Esophagus muscularis mucosa (tissue), 4 donors: ENCODE measurements around the gene ASB1. TPM values are rescaled to one million over a fixed set of nuclear protein-coding genes. Genes with fewer than 3 reads are reported as not detected.
A peak's percentile ranks its signal among the peaks of the same experiment; 100 is the strongest.

ENCODE experiments used
- DNase-seq: peaks from one replicate; pipeline ENCODE4 v3.0.0-alpha.2; 2017; ENCODE audit errors: extremely low spot score
- H3K27ac ChIP-seq, 4 donors: fragments of 200-600 bp; sonication (generic); replicated peaks in 1 of 4; 1 replicate in 3 of 4; 2 replicates in 1 of 4; pipeline ENCODE4 v1.5.1; 2016 to 2019; ENCODE audit warnings: mild to moderate bottlenecking in 1 of 4
- H3K27me3 ChIP-seq, 4 donors: fragments of 200-600 bp; sonication (generic); one replicate each; pipeline versions ENCODE4 v1.5.1 to v1.6.0; 2016 to 2019
- H3K36me3 ChIP-seq, 4 donors: fragments of 200-600 bp; sonication (generic); one replicate each; pipeline ENCODE4 v1.5.1; 2016 to 2019
- H3K4me1 ChIP-seq, 4 donors: fragments of 200-600 bp; sonication (generic); one replicate each; pipeline ENCODE4 v1.5.1; 2016 to 2019
- H3K4me3 ChIP-seq, 4 donors: fragments of 200-600 bp; sonication (generic); 1 replicate in 2 of 4; 2 replicates in 2 of 4; pipeline ENCODE4 v1.5.1; 2016 to 2019; ENCODE audit warnings: mild to moderate bottlenecking in 4 of 4, moderate library complexity in 1 of 4
- H3K9me3 ChIP-seq, 4 donors: fragments of 200-600 bp; sonication (generic); 1 replicate in 3 of 4; 2 replicates in 1 of 4; pipeline ENCODE4 v1.5.1; 2016 to 2019
- CTCF ChIP-seq, 3 experiments: fragments of 200-600 bp in 2 of 3; fragments of 450-650 bp in 1 of 3; sonication (generic) in 2 of 3; IDR thresholded peaks; one replicate each; pipeline ENCODE4 v1.5.1; 2017 to 2019; ENCODE audit warnings: antibody characterized with exemption in 3 of 3, mild to moderate bottlenecking in 2 of 3, moderate library complexity in 1 of 3
- EP300 ChIP-seq: sonication (generic); formaldehyde crosslinking; IDR thresholded peaks from one replicate; pipeline ENCODE4 v1.6.1; 2017; ENCODE audit warnings: antibody characterized with exemption
- POLR2A ChIP-seq: fragments of 450-650 bp; IDR thresholded peaks from one replicate; pipeline ENCODE4 v1.6.1; 2017; ENCODE audit warnings: antibody characterized with exemption, moderate library complexity, mild to moderate bottlenecking, low read depth
- POLR2AphosphoS5 ChIP-seq, 2 donors: sonication (generic); formaldehyde crosslinking; IDR thresholded peaks; one replicate each; pipeline ENCODE4 v1.6.1; 2017; ENCODE audit warnings: antibody characterized with exemption in 2 of 2
- WGBS: methylation state at CpG from one replicate; pipeline ENCODE4 v1.1.5; 2018; 5-methylcytosine and 5-hydroxymethylcytosine counted together
- intact Hi-C: fragments of 100-400 bp; cut with DNase I; formaldehyde crosslinking; loops from one replicate; pipeline ENCODE4 v1.15.1; 2023
- total RNA-seq, 4 donors: library from RNA; depleted of rRNA; stranded (reverse); fragments of >200 nt; gene quantifications; one replicate each; pipeline versions ENCODE4 v1.1.0 to v1.2.1, GENCODE V29; 2016

ASB1 gene
- total RNA-seq, 4 donors from 2014 or later = 19.9 to 42.1 (median 33.9) TPM

GRCh38 chr2:238489896-238490295, 63.2 kb downstream of the ASB1 start:
- Histone ChIP-seq H3K27ac (no peak overlapping the region), H3K4me1 (no peaks in the 10 kb centered on the region), H3K36me3 (no peaks in the 10 kb centered on the region), H3K27me3 (peaks cover 0 to 5% (median 0%) of the 10 kb centered on the region in 4 donors), H3K4me3 (no peak overlapping the region), H3K9me3 (no peaks in the 10 kb centered on the region)
- peak; percentile 81 for DNase-seq
- TF ChIP-seq POLR2AphosphoS5 (IDR thresholded peaks at IDR 0.05) (no peak), CTCF (IDR thresholded peaks at IDR 0.05) (no peak), EP300 (no peak), POLR2A (no peak)
- intact Hi-C loops = no loop called here

- 56% methylated on average over 5 of the region's 5 CpGs for WGBS
- H3K4me3 ChIP-seq = no peak overlapping the region
- H3K36me3 ChIP-seq = no peaks in the 10 kb centered on the region
- TF ChIP-seq POLR2A = no peak
- TF ChIP-seq EP300 = no peak
- TF ChIP-seq POLR2AphosphoS5 (IDR thresholded peaks at IDR 0.05) = no peak
- no peak for TF ChIP-seq CTCF (IDR thresholded peaks at IDR 0.05)
- H3K27me3 ChIP-seq = peaks cover 0 to 11% (median 0%) of the 10 kb centered on the region in 4 donors
- H3K9me3 ChIP-seq = no peaks in the 10 kb centered on the region
- no peak overlapping the region for H3K27ac ChIP-seq
- intact Hi-C loops = no loop called here
- no peaks in the 10 kb centered on the region for H3K4me1 ChIP-seq
- DNase-seq = peak; percentile 39
Observed at GRCh38 chr2:238492840-238493239, 66.1 kb downstream of the ASB1 start.

GRCh38 chr2:238493411-238493810, 66.7 kb downstream of the ASB1 start:
- H3K36me3 ChIP-seq = no peaks in the 10 kb centered on the region
- TF ChIP-seq POLR2A (no peak), EP300 (no peak), CTCF (IDR thresholded peaks at IDR 0.05) (no peak), POLR2AphosphoS5 (IDR thresholded peaks at IDR 0.05) (no peak)
- H3K9me3 ChIP-seq = no peaks in the 10 kb centered on the region
- no peak overlapping the region for H3K4me3 ChIP-seq
- 92% methylated on average over 5 of the region's 5 CpGs for WGBS
- H3K4me1 ChIP-seq = no peaks in the 10 kb centered on the region
- peak; percentile 55 for DNase-seq
- intact Hi-C loops = no loop called here
- no peak overlapping the region for H3K27ac ChIP-seq
- peaks cover 0 to 11% (median 0%) of the 10 kb centered on the region in 4 donors for H3K27me3 ChIP-seq

- Histone ChIP-seq H3K4me3 (no peak overlapping the region), H3K27me3 (peaks cover 0 to 11% (median 0%) of the 10 kb centered on the region in 4 donors), H3K9me3 (no peaks in the 10 kb centered on the region), H3K36me3 (no peaks in the 10 kb centered on the region), H3K4me1 (no peaks in the 10 kb centered on the region), H3K27ac (no peak overlapping the region)
- intact Hi-C loops = no loop called here
- 77% methylated on average over 18 of the region's 18 CpGs for WGBS
- peak; percentile 55 for DNase-seq
- TF ChIP-seq POLR2AphosphoS5 (IDR thresholded peaks at IDR 0.05) = no peak
- no peak for TF ChIP-seq EP300
- no peak for TF ChIP-seq CTCF (IDR thresholded peaks at IDR 0.05)
- no peak for TF ChIP-seq POLR2A
Observed at GRCh38 chr2:238493880-238494572, 67.3 kb downstream of the ASB1 start.

- H3K36me3 ChIP-seq = no peaks in the 10 kb centered on the region
- peaks cover 0 to 11% (median 0%) of the 10 kb centered on the region in 4 donors for H3K27me3 ChIP-seq
- H3K9me3 ChIP-seq = no peaks in the 10 kb centered on the region
- 93% methylated on average over 15 of the region's 16 CpGs for WGBS
- intact Hi-C loops = no loop called here
- H3K27ac ChIP-seq = no peak overlapping the region
- H3K4me3 ChIP-seq = no peak overlapping the region
- no peak for DNase-seq
- H3K4me1 ChIP-seq = no peaks in the 10 kb centered on the region
- no peak for TF ChIP-seq POLR2AphosphoS5 (IDR thresholded peaks at IDR 0.05)
- TF ChIP-seq CTCF (IDR thresholded peaks at IDR 0.05) = no peak
- no peak for TF ChIP-seq EP300
- no peak for TF ChIP-seq POLR2A
Observed at GRCh38 chr2:238494573-238494961, 67.8 kb downstream of the ASB1 start.
